SK-N-SH (cell line): Measurements from ENCODE around the gene LIN7A. TPM values are rescaled to one million over a fixed set of nuclear protein-coding genes. Genes with fewer than 3 reads are reported as not detected.

Experiments used
- CTCF ChIA-PET: fragments of 300-600, 350-600 bp; formaldehyde crosslinking; extraction: SDS; loops from one replicate; lab custom pipeline; 2021; lab: Yijun Ruan, JAX
- POLR2A ChIA-PET: fragments of 350-600 bp; sonication (Branson Sonifier 250); formaldehyde crosslinking; extraction: SDS; loops from one replicate; lab custom pipeline; 2020; ENCODE audit warnings: antibody characterized with exemption, inconsistent platforms; lab: Yijun Ruan, JAX
- DNase-seq: peaks from one replicate; pipeline ENCODE4 v3.0.0; 2012
- H2AFZ ChIP-seq: fragments of 200-600 bp; sonication (generic); 2 replicates; pipeline ENCODE4 v1.8.1; 2016; ENCODE audit warnings: antibody characterized with exemption, mild to moderate bottlenecking, low read depth
- H3F3A ChIP-seq: fragments of 200-600 bp; sonication (generic); replicated peaks from 2 replicates; pipeline ENCODE3; 2016; ENCODE audit warnings: antibody characterized with exemption, mild to moderate bottlenecking; ENCODE audit not compliant: insufficient read depth
- H3K27ac ChIP-seq, 2 experiments: fragments of 200-500 bp in 1 of 2; fragments of 200-600 bp in 1 of 2; sonication (Bioruptor generic) in 1 of 2; sonication (generic), shearing (Covaris generic) in 1 of 2; 2 replicates each; pipeline versions ENCODE4 v1.5.1 to v1.6.1; 2014 to 2016; ENCODE audit warnings: low read depth in 2 of 2, inconsistent platforms in 1 of 2, low read length in 1 of 2, mild to moderate bottlenecking in 1 of 2, mixed read lengths in 1 of 2
- H3K27me3 ChIP-seq: fragments of 200-600 bp; sonication (generic), shearing (Covaris generic); 2 replicates; pipeline ENCODE4 v1.6.1; 2016; ENCODE audit warnings: mixed run types; ENCODE audit not compliant: insufficient read depth
- H3K36me3 ChIP-seq, 2 experiments: fragments of 200-500 bp in 1 of 2; fragments of 200-600 bp in 1 of 2; sonication (Bioruptor generic) in 1 of 2; sonication (generic) in 1 of 2; replicated peaks in 1 of 2; 2 replicates each; pipeline versions ENCODE3 to v1.5.1; 2014 to 2016; ENCODE audit warnings: low read length in 1 of 2, mild to moderate bottlenecking in 1 of 2; ENCODE audit not compliant: insufficient read depth in 2 of 2, control insufficient read depth in 1 of 2
- H3K4me1 ChIP-seq, 2 experiments: fragments of 200-500 bp in 1 of 2; fragments of 200-600 bp in 1 of 2; sonication (Bioruptor generic) in 1 of 2; sonication (generic), shearing (Covaris generic) in 1 of 2; 2 replicates each; pipeline versions ENCODE4 v1.5.1 to v1.6.1; 2014 to 2016; ENCODE audit warnings: low read depth in 1 of 2, low read length in 1 of 2, mixed run types in 1 of 2; ENCODE audit not compliant: insufficient read depth in 2 of 2, control insufficient read depth in 1 of 2
- H3K4me2 ChIP-seq: fragments of 200-600 bp; sonication (generic), shearing (Covaris generic); 2 replicates; pipeline ENCODE4 v1.6.1; 2017; ENCODE audit warnings: mixed run types
- H3K4me3 ChIP-seq, 2 experiments: fragments of 200-500 bp in 1 of 2; fragments of 200-600 bp in 1 of 2; sonication (Bioruptor generic) in 1 of 2; sonication (generic), shearing (Covaris generic) in 1 of 2; 2 replicates each; pipeline versions ENCODE4 v1.5.1 to v1.8.1; 2014 to 2016; ENCODE audit warnings: low read depth in 2 of 2, inconsistent platforms in 1 of 2, low read length in 1 of 2, mild to moderate bottlenecking in 1 of 2, mixed read lengths in 1 of 2, moderate library complexity in 1 of 2
- H3K79me2 ChIP-seq: fragments of 200-600 bp; sonication (generic); 2 replicates; pipeline ENCODE4 v1.8.1; 2017; ENCODE audit warnings: mild to moderate bottlenecking; ENCODE audit not compliant: insufficient read depth
- H3K9ac ChIP-seq: fragments of 200-600 bp; sonication (generic); 2 replicates; pipeline ENCODE4 v1.6.1; 2017; ENCODE audit warnings: mixed run types
- H3K9me2 ChIP-seq: fragments of 200-600 bp; sonication (generic); 2 replicates; pipeline ENCODE4 v1.6.1; 2017; ENCODE audit warnings: mixed run types
- H3K9me3 ChIP-seq: fragments of 200-600 bp; sonication (generic); 2 replicates; pipeline ENCODE4 v1.6.1; 2017; ENCODE audit warnings: mixed run types, mild to moderate bottlenecking, moderate library complexity
- H4K20me1 ChIP-seq: fragments of 200-600 bp; sonication (generic); 2 replicates; pipeline ENCODE4 v1.6.1; 2017; ENCODE audit warnings: mild to moderate bottlenecking, mixed run types; ENCODE audit not compliant: insufficient read depth
- CHD2 ChIP-seq: fragments of 150-350 bp; IDR thresholded peaks from 2 replicates; pipeline ENCODE4 v1.6.1; 2018; ENCODE audit warnings: low read length; ENCODE audit not compliant: partially characterized antibody
- CTCF ChIP-seq: fragments of 200-600 bp; sonication (generic); IDR thresholded peaks from 2 replicates; pipeline ENCODE4 v1.6.1; 2017; ENCODE audit warnings: antibody characterized with exemption, mild to moderate bottlenecking, moderate library complexity
- EP300 ChIP-seq, 2 experiments: IDR thresholded peaks; 2 replicates each; pipeline versions ENCODE4 v1.4.0 to v1.6.1; 2012; ENCODE audit warnings: borderline replicate concordance in 1 of 2, low read depth in 1 of 2, low read length in 1 of 2
- EZH2phosphoT487 ChIP-seq: fragments of 200-600 bp; sonication (generic); IDR thresholded peaks from 2 replicates; pipeline ENCODE4 v1.6.1; 2017; ENCODE audit warnings: low read depth, mixed run types, mild to moderate bottlenecking, antibody characterized with exemption, moderate library complexity, borderline replicate concordance
- FOSL2 ChIP-seq: IDR thresholded peaks from 2 replicates; pipeline ENCODE4 v1.4.0; 2012; ENCODE audit warnings: low read depth, mild to moderate bottlenecking, moderate library complexity, borderline replicate concordance
- FOXJ3 ChIP-seq: sonication (generic); formaldehyde crosslinking; IDR thresholded peaks from 2 replicates; pipeline ENCODE4 v1.5.1; 2020; ENCODE audit warnings: mild to moderate bottlenecking, missing genetic modification reagents
- GABPA ChIP-seq: IDR thresholded peaks from 2 replicates; pipeline ENCODE4 v1.4.0; 2012; ENCODE audit warnings: low read depth, mild to moderate bottlenecking
- GATA2 ChIP-seq: sonication (generic); formaldehyde crosslinking; IDR thresholded peaks from 2 replicates; pipeline ENCODE4 v1.5.0; 2020; ENCODE audit warnings: mild to moderate bottlenecking, missing genetic modification reagents
- JUND ChIP-seq: IDR thresholded peaks from 2 replicates; pipeline ENCODE4 v1.4.0; 2012
- MXI1 ChIP-seq: IDR thresholded peaks from 2 replicates; pipeline ENCODE4 v1.6.1; 2012; ENCODE audit warnings: mild to moderate bottlenecking, low read depth, low read length, improper control_type of control experiment
- NFIC ChIP-seq: IDR thresholded peaks from 2 replicates; pipeline ENCODE4 v1.4.0; 2012; ENCODE audit warnings: borderline replicate concordance
- NRF1 ChIP-seq: IDR thresholded peaks from 2 replicates; pipeline ENCODE4 v1.6.1; 2012; ENCODE audit warnings: low read depth, mild to moderate bottlenecking, low read length
- POLR2AphosphoS5 ChIP-seq: IDR thresholded peaks from 2 replicates; pipeline ENCODE4 v1.6.1; 2012; ENCODE audit warnings: low read depth, low read length
- RAD21 ChIP-seq: IDR thresholded peaks from 2 replicates; pipeline ENCODE4 v1.6.1; 2012; ENCODE audit warnings: mild to moderate bottlenecking, low read length
- REST ChIP-seq: IDR thresholded peaks from 2 replicates; pipeline ENCODE4 v1.6.1; 2012; ENCODE audit warnings: mild to moderate bottlenecking, low read depth, low read length, moderate library complexity
- RXRA ChIP-seq: IDR thresholded peaks from 2 replicates; pipeline ENCODE4 v1.4.0; 2012; ENCODE audit warnings: low read depth, mild to moderate bottlenecking, borderline replicate concordance
- SIN3A ChIP-seq: IDR thresholded peaks from 2 replicates; pipeline ENCODE4 v1.6.1; 2012; ENCODE audit warnings: low read depth, mild to moderate bottlenecking, low read length, moderate library complexity, borderline replicate concordance
- TEAD4 ChIP-seq: IDR thresholded peaks from 2 replicates; pipeline ENCODE4 v1.4.0; 2012; ENCODE audit warnings: mild to moderate bottlenecking, borderline replicate concordance; ENCODE audit not compliant: insufficient read depth
- WGBS: methylation state at CpG from one replicate; pipeline ENCODE4 v1.1.6; 2017; ENCODE audit warnings: low lambda C conversion rate; 5-methylcytosine and 5-hydroxymethylcytosine counted together
- polyA plus RNA-seq, 3 experiments: library from polyadenylated mRNA; depleted of rRNA; stranded (reverse); fragments of >200 nt; gene quantifications; 2 replicates each; pipeline ENCODE4 v1.2.3, GENCODE V29; 2012
- TF ChIP-seq, protein P1 (sequence below): IDR thresholded peaks from 2 replicates; pipeline ENCODE4 v1.4.0; 2012; ENCODE audit warnings: low read depth, borderline replicate concordance
- TF ChIP-seq, protein P2 (sequence below): IDR thresholded peaks from 2 replicates; pipeline ENCODE4 v1.4.0; 2012; ENCODE audit warnings: low read depth
- TF ChIP-seq, protein P3 (sequence below): IDR thresholded peaks from 2 replicates; pipeline ENCODE4; 2012

The LIN7A gene
- polyA plus RNA-seq, 1 of the 3 experiments (the other 2 are of a cell fraction) = not detected

DNA sequence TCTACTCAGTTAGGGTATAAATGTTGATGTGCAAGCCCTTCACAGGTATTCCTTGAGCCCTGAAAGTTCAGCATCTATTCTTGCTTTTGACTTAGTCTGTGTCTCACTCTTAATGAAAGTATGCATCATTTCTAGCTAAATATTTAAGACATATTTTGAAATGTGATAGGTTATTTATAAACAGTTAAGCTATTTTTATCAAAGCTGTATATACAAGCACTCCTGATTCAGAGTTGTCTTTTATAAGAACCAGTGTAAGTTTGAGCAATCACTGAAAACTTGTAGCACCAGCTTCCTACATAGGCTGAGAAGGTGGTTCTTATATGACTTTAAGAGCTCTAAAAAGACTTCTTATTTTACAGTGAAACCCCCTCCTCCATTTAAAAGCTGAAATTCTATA is 122.4 kb downstream of the LIN7A start:
- H3K27ac ChIP-seq = no peak overlapping the region
- H3K79me2 ChIP-seq = no peaks in the 10 kb centered on the region
- no peaks in the 10 kb centered on the region for H4K20me1 ChIP-seq
- H3K36me3 ChIP-seq = no peaks in the 10 kb centered on the region
- H3K27me3 ChIP-seq = no peaks in the 10 kb centered on the region; the same call in 1 of the 2 replicates
- H3K4me1 ChIP-seq = no peaks in the 10 kb centered on the region; a peak in 1 of 4 replicates
- DNase-seq = no peak
- no peak overlapping the region for H3K4me2 ChIP-seq
- H3K9me3 ChIP-seq = no peaks in the 10 kb centered on the region
- POLR2A ChIA-PET = no interaction called here
- no peak overlapping the region for H3K4me3 ChIP-seq
- no peaks in the 10 kb centered on the region for H3F3A ChIP-seq
- H3K9ac ChIP-seq = no peak overlapping the region
- CTCF ChIA-PET = interaction anchor here (1.2 kb wide), 1 partner anchor 15 kb away, joined by 3 read pairs; no protein-coding TSS in a partner anchor
- TF ChIP-seq CHD2 (no peak), CTCF (no peak), RXRA (no peak), FOSL2 (no peak), EP300 (IDR thresholded peaks at IDR 0.05; ENCODE audit: borderline replicate concordance in 1 of 2, low read depth in 1 of 2, low read length in 1 of 2) (no peak), FOXJ3 (no peak), MXI1 (no peak), NRF1 (no peak)
- TF ChIP-seq, protein P1, sequence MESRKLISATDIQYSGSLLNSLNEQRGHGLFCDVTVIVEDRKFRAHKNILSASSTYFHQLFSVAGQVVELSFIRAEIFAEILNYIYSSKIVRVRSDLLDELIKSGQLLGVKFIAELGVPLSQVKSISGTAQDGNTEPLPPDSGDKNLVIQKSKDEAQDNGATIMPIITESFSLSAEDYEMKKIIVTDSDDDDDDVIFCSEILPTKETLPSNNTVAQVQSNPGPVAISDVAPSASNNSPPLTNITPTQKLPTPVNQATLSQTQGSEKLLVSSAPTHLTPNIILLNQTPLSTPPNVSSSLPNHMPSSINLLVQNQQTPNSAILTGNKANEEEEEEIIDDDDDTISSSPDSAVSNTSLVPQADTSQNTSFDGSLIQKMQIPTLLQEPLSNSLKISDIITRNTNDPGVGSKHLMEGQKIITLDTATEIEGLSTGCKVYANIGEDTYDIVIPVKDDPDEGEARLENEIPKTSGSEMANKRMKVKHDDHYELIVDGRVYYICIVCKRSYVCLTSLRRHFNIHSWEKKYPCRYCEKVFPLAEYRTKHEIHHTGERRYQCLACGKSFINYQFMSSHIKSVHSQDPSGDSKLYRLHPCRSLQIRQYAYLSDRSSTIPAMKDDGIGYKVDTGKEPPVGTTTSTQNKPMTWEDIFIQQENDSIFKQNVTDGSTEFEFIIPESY = no peak
- no peaks in the 10 kb centered on the region for H3K9me2 ChIP-seq
- no peak overlapping the region for H2AFZ ChIP-seq

GRCh38 chr12:80814453-80814852 is 123.3 kb downstream of the LIN7A start:
- Histone ChIP-seq H3K4me1 (no peaks in the 10 kb centered on the region), H3F3A (no peaks in the 10 kb centered on the region), H3K9ac (no peak overlapping the region), H3K9me3 (no peaks in the 10 kb centered on the region), H3K36me3 (no peaks in the 10 kb centered on the region), H3K4me2 (no peak overlapping the region), H3K27me3 (no peaks in the 10 kb centered on the region; the same call in 1 of the 2 replicates), H2AFZ (no peak overlapping the region), H4K20me1 (no peaks in the 10 kb centered on the region), H3K9me2 (no peaks in the 10 kb centered on the region), H3K79me2 (no peaks in the 10 kb centered on the region), H3K4me3 (no peak overlapping the region), H3K27ac (no peak overlapping the region)
- DNase-seq = no peak
- 3% methylated on average over 4 of the region's 4 CpGs for WGBS
- ChIA-PET CTCF (interaction anchor here (1.2 kb wide), 1 partner anchor 14 kb away, joined by 3 read pairs; no protein-coding TSS in a partner anchor), POLR2A (no interaction called here)
- TF ChIP-seq RXRA (no peak), SIN3A (no peak), POLR2AphosphoS5 (no peak), EZH2phosphoT487 (no peak), TEAD4 (no peak), NFIC (no peak), GABPA (no peak), JUND (no peak), RAD21 (no peak), REST (no peak), GATA2 (CRISPR knock-in tag) (no peak)
- TF ChIP-seq, protein P2, sequence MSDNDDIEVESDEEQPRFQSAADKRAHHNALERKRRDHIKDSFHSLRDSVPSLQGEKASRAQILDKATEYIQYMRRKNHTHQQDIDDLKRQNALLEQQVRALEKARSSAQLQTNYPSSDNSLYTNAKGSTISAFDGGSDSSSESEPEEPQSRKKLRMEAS = no peak
- TF ChIP-seq, protein P3, sequence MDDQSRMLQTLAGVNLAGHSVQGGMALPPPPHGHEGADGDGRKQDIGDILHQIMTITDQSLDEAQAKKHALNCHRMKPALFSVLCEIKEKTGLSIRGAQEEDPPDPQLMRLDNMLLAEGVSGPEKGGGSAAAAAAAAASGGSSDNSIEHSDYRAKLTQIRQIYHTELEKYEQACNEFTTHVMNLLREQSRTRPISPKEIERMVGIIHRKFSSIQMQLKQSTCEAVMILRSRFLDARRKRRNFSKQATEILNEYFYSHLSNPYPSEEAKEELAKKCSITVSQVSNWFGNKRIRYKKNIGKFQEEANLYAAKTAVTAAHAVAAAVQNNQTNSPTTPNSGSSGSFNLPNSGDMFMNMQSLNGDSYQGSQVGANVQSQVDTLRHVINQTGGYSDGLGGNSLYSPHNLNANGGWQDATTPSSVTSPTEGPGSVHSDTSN = no peak
